KMS-11 (cell line): Measurements from ENCODE around the gene RALGPS1.

Source experiments
- H2AFZ ChIP-seq: fragments of 200-600 bp; sonication (generic); 2 replicates; pipeline ENCODE4 v1.6.1; 2016; ENCODE audit warnings: antibody characterized with exemption, mixed run types, low read depth
- H3K27ac ChIP-seq: fragments of 200-600 bp; sonication (generic); 2 replicates; pipeline ENCODE4 v1.6.1; 2016; ENCODE audit warnings: mild to moderate bottlenecking, mixed run types
- H3K27me3 ChIP-seq: fragments of 200-600 bp; sonication (generic); 2 replicates; pipeline ENCODE4 v1.6.1; 2017; ENCODE audit warnings: mild to moderate bottlenecking, low read depth, mixed run types, moderate library complexity; ENCODE audit not compliant: insufficient read depth
- H3K36me3 ChIP-seq: fragments of 200-600 bp; sonication (generic); 2 replicates; pipeline ENCODE4 v1.6.1; 2017; ENCODE audit warnings: mild to moderate bottlenecking, mixed run types; ENCODE audit not compliant: insufficient read depth
- H3K4me1 ChIP-seq: fragments of 200-600 bp; sonication (generic); 2 replicates; pipeline ENCODE4 v1.6.1; 2016; ENCODE audit warnings: mild to moderate bottlenecking, low read depth, mixed run types; ENCODE audit not compliant: poor library complexity, severe bottlenecking
- H3K4me2 ChIP-seq: fragments of 200-600 bp; sonication (generic); 2 replicates; pipeline ENCODE4 v1.7.0; 2016; ENCODE audit warnings: mild to moderate bottlenecking, mixed run types
- H3K4me3 ChIP-seq: fragments of 200-600 bp; sonication (generic); IDR thresholded peaks from 2 replicates; pipeline ENCODE4 v1.6.1; 2017; ENCODE audit warnings: low read depth, low read length, mixed read lengths; ENCODE audit not compliant: insufficient read depth
- H3K79me2 ChIP-seq: fragments of 200-600 bp; sonication (generic); 2 replicates; pipeline ENCODE4 v1.6.1; 2016; ENCODE audit warnings: low read depth, mixed run types; ENCODE audit not compliant: insufficient read depth
- H3K9ac ChIP-seq: fragments of 200-600 bp; sonication (generic); 2 replicates; pipeline ENCODE4 v1.6.1; 2016; ENCODE audit warnings: mild to moderate bottlenecking, mixed run types
- H4K20me1 ChIP-seq: fragments of 200-600 bp; sonication (generic); 2 replicates; pipeline ENCODE4 v1.6.1; 2016; ENCODE audit warnings: mild to moderate bottlenecking, mixed run types; ENCODE audit not compliant: insufficient read depth
- CTCF ChIP-seq: fragments of 200-600 bp; sonication (generic); conservative IDR thresholded peaks from 2 replicates; pipeline ENCODE4 v1.6.1; 2017; ENCODE audit warnings: low read depth, mild to moderate bottlenecking, antibody characterized with exemption, low read length, moderate library complexity, mixed read lengths

RALGPS1 gene

GRCh38 chr9:127181315-127181580, 266.7 kb downstream of the RALGPS1 start:
- H3K4me1 ChIP-seq: no peaks in the 10 kb centered on the region
- H3K27ac ChIP-seq: no peak overlapping the region
- no peak overlapping the region for H3K4me2 ChIP-seq
- H2AFZ ChIP-seq: no peak overlapping the region
- H4K20me1 ChIP-seq: no peaks in the 10 kb centered on the region
- TF ChIP-seq CTCF: no peak
- no peak overlapping the region for H3K4me3 ChIP-seq
- no peaks in the 10 kb centered on the region for H3K27me3 ChIP-seq
- H3K79me2 ChIP-seq: no peaks in the 10 kb centered on the region
- no peaks in the 10 kb centered on the region for H3K36me3 ChIP-seq
- no peak overlapping the region for H3K9ac ChIP-seq

- no peak overlapping the region for H3K9ac ChIP-seq
- H3K27me3 ChIP-seq: no peaks in the 10 kb centered on the region
These were observed 267.1 kb downstream of the RALGPS1 start for GRCh38 chr9:127181595-127182190.

DNA sequence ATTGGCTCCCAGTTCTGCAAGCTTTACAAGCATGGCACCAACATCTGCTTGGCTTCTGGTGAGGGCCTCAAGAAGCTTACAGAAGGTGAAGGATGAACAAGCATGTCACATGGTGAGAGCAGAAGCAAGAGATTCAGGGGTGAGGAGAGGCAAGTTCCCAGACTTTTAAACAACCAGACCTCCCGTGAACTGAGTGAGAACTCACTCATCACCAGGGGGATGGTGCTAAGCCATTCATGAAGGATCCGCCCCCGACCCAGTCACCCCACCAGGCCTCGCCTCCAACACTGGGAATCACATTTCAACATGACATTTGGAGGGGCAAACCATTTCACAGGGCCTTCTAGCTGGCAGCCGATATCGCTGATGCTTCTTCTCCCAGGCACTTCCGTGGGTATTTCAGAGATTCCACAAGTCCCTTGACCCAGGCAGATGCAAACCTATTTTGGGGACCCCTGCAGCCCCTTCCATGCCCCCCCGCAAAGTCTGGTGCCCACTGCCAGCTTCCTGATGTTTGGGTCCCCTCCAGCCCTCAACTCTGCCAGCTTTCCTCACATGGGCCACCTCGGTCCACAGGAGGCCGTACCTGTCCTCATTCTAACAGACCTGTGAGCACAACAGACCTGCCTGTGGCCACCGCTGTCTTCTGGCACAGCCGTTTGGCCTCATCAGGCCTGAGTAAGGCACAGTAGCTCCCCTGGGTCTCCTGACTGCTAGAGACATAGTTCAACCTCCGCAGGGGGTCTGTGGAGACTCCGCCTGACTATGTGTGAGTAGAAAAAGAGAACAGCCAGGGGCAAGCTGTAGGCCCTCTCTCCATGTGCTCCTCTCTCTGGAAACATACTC, 268.5 kb downstream of the RALGPS1 start:
- H4K20me1 ChIP-seq: no peaks in the 10 kb centered on the region
- H3K4me1 ChIP-seq: peaks cover under 1% of the 10 kb centered on the region
- H3K79me2 ChIP-seq: no peaks in the 10 kb centered on the region
- H3K36me3 ChIP-seq: no peaks in the 10 kb centered on the region
- H2AFZ ChIP-seq: no peak overlapping the region
- no peak for TF ChIP-seq CTCF
- H3K4me3 ChIP-seq: no peak overlapping the region
- H3K9ac ChIP-seq: no peak overlapping the region
- H3K27me3 ChIP-seq: no peaks in the 10 kb centered on the region
- no peak overlapping the region for H3K4me2 ChIP-seq
- H3K27ac ChIP-seq: no peak overlapping the region

More at GRCh38 chr9:127181595-127182190, 267.1 kb downstream of the RALGPS1 start:
- no peaks in the 10 kb centered on the region for H4K20me1 ChIP-seq
- H3K4me2 ChIP-seq: no peak overlapping the region
- H3K36me3 ChIP-seq: no peaks in the 10 kb centered on the region
- H3K4me3 ChIP-seq: no peak overlapping the region
- H3K27ac ChIP-seq: no peak overlapping the region
- H2AFZ ChIP-seq: no peak overlapping the region
- TF ChIP-seq CTCF: no peak
- no peaks in the 10 kb centered on the region for H3K79me2 ChIP-seq
- no peaks in the 10 kb centered on the region for H3K4me1 ChIP-seq

GRCh38 chr9:127183814-127184582, 269.4 kb downstream of the RALGPS1 start:
- Histone ChIP-seq H3K27me3 (no peaks in the 10 kb centered on the region), H3K4me2 (no peak overlapping the region), H3K4me3 (no peak overlapping the region), H3K36me3 (no peaks in the 10 kb centered on the region), H3K27ac (no peak overlapping the region), H3K4me1 (peaks cover 10% of the 10 kb centered on the region), H2AFZ (no peak overlapping the region), H3K79me2 (no peaks in the 10 kb centered on the region), H3K9ac (no peak overlapping the region), H4K20me1 (no peaks in the 10 kb centered on the region)
- no peak for TF ChIP-seq CTCF
